OCI-LY1 (cell line): Measurements from ENCODE around the gene FAM78A.

Source experiments
- H2AFZ ChIP-seq: fragments of 200-600 bp; sonication (generic), shearing (Covaris generic); 2 replicates; pipeline ENCODE4 v1.6.0; 2014; ENCODE audit warnings: antibody characterized with exemption, mild to moderate bottlenecking, low read length
- H3F3A ChIP-seq: fragments of 200-600 bp; sonication (generic), shearing (Covaris generic); 2 replicates; pipeline ENCODE4 v1.6.0; 2014; ENCODE audit warnings: mild to moderate bottlenecking, antibody characterized with exemption, low read length, moderate library complexity; ENCODE audit not compliant: insufficient read depth
- H3K27ac ChIP-seq: fragments of 200-600 bp; sonication (generic); 2 replicates; pipeline ENCODE4 v1.5.1; 2014; ENCODE audit warnings: low read length, mixed run types, mild to moderate bottlenecking, low read depth; ENCODE audit not compliant: poor library complexity, severe bottlenecking
- H3K27me3 ChIP-seq: fragments of 200-600 bp; sonication (generic); 2 replicates; pipeline ENCODE4 v1.6.0; 2014; ENCODE audit warnings: antibody characterized with exemption, mild to moderate bottlenecking, low read length, moderate library complexity; ENCODE audit not compliant: insufficient read depth
- H3K36me3 ChIP-seq: fragments of 200-600 bp; sonication (generic); 2 replicates; pipeline ENCODE4 v1.6.1; 2014; ENCODE audit warnings: mild to moderate bottlenecking, antibody characterized with exemption, low read length, moderate library complexity, mixed read lengths; ENCODE audit not compliant: insufficient read depth
- H3K4me1 ChIP-seq: fragments of 200-600 bp; sonication (generic); 2 replicates; pipeline ENCODE4 v1.5.1; 2014; ENCODE audit warnings: mild to moderate bottlenecking, low read length, moderate library complexity; ENCODE audit not compliant: insufficient read depth, severe bottlenecking
- H3K4me2 ChIP-seq: fragments of 200-600 bp; sonication (generic), shearing (Covaris generic); 2 replicates; pipeline ENCODE4 v1.6.1; 2014; ENCODE audit warnings: low read length
- H3K4me3 ChIP-seq: fragments of 200-600 bp; sonication (generic); 2 replicates; pipeline ENCODE4 v1.5.1; 2014; ENCODE audit warnings: low read length, low read depth, mild to moderate bottlenecking, mixed read lengths; ENCODE audit not compliant: poor library complexity, severe bottlenecking
- H3K79me2 ChIP-seq: fragments of 200-600 bp; shearing (Covaris generic); 2 replicates; pipeline ENCODE4 v1.6.1; 2016; ENCODE audit warnings: mixed run types, low read length, mixed read lengths; ENCODE audit not compliant: insufficient read depth
- H3K9ac ChIP-seq: fragments of 200-600 bp; sonication (generic), shearing (Covaris generic); 2 replicates; pipeline ENCODE4 v1.6.1; 2014; ENCODE audit warnings: mild to moderate bottlenecking, low read length, mixed read lengths
- H3K9me2 ChIP-seq: fragments of 200-600 bp; sonication (generic), shearing (Covaris generic); 2 replicates; pipeline ENCODE4 v1.6.1; 2014; ENCODE audit warnings: low read depth, mild to moderate bottlenecking, low read length, mixed read lengths
- H3K9me3 ChIP-seq: fragments of 200-600 bp; shearing (Covaris generic); 2 replicates; pipeline ENCODE4 v1.6.1; 2014; ENCODE audit warnings: low read length, mixed read lengths
- H4K20me1 ChIP-seq: fragments of 200-600 bp; sonication (generic), shearing (Covaris generic); 2 replicates; pipeline ENCODE4 v1.6.0; 2016; ENCODE audit warnings: mild to moderate bottlenecking, low read length; ENCODE audit not compliant: insufficient read depth
- EZH2 ChIP-seq: fragments of 200-600 bp; sonication (generic), shearing (Covaris generic); IDR thresholded peaks from 2 replicates; pipeline ENCODE4 v1.8.0; 2017; ENCODE audit warnings: borderline replicate concordance, mixed run types, mild to moderate bottlenecking, antibody characterized with exemption, low read length, moderate library complexity, mixed read lengths
- TF ChIP-seq, protein P1 (sequence below): fragments of 200-600 bp; sonication (generic), shearing (Covaris generic); IDR thresholded peaks from 2 replicates; pipeline ENCODE4 v1.5.1; 2017; ENCODE audit warnings: mild to moderate bottlenecking, antibody characterized with exemption, low read length, moderate library complexity, mixed read lengths

The FAM78A gene

DNA sequence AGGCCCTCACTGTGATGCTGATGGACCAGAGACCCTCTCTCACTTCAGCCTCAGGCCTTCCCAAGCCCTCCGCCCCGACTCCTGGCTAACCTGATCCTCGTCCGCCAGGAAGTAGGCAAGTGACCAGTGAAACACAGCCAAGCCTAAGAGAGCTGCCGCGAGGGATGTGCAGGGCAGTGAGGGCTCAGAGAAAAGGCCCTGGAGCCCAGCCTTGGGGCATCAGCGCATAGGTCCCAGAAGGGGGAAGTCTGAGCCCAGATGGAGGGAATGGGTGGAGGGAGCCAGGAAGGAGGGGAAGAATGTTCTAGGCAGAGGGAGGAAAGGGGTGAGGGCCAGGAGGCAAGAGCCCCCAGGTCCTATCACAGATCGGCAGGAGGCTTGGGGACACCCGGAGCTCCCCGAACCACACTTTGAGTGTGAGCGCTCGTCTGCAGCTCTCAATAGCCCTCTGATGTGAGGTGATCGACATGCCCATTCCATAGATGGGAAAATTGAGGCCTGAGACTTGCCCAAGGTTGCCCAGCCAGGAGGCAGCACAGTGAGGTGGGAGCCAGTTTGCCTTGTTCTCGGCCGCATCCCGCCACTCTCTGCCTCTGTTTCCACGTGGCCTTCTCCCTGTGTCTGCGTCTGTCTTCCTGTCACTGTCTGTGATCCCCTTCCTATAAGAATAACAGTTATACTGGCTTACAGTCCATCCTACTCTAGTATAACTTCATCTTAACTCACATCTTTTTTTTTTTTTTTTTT lies 33.4 kb upstream of the FAM78A start:
- no peaks in the 10 kb centered on the region for H3K4me1 ChIP-seq
- no peaks in the 10 kb centered on the region for H3K36me3 ChIP-seq
- no peaks in the 10 kb centered on the region for H3K79me2 ChIP-seq
- H3K9me3 ChIP-seq: no peaks in the 10 kb centered on the region
- no peak overlapping the region for H3K9ac ChIP-seq
- H3K4me2 ChIP-seq: no peak overlapping the region
- no peaks in the 10 kb centered on the region for H3F3A ChIP-seq
- peaks cover 13% of the 10 kb centered on the region for H3K27me3 ChIP-seq
- no peak overlapping the region for H3K4me3 ChIP-seq
- no peak overlapping the region for H3K27ac ChIP-seq
- H3K9me2 ChIP-seq: no peaks in the 10 kb centered on the region
- no peak overlapping the region for H2AFZ ChIP-seq
- H4K20me1 ChIP-seq: no peaks in the 10 kb centered on the region
- TF ChIP-seq, protein P1, sequence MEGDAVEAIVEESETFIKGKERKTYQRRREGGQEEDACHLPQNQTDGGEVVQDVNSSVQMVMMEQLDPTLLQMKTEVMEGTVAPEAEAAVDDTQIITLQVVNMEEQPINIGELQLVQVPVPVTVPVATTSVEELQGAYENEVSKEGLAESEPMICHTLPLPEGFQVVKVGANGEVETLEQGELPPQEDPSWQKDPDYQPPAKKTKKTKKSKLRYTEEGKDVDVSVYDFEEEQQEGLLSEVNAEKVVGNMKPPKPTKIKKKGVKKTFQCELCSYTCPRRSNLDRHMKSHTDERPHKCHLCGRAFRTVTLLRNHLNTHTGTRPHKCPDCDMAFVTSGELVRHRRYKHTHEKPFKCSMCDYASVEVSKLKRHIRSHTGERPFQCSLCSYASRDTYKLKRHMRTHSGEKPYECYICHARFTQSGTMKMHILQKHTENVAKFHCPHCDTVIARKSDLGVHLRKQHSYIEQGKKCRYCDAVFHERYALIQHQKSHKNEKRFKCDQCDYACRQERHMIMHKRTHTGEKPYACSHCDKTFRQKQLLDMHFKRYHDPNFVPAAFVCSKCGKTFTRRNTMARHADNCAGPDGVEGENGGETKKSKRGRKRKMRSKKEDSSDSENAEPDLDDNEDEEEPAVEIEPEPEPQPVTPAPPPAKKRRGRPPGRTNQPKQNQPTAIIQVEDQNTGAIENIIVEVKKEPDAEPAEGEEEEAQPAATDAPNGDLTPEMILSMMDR: no peak
- no peak for TF ChIP-seq EZH2

DNA sequence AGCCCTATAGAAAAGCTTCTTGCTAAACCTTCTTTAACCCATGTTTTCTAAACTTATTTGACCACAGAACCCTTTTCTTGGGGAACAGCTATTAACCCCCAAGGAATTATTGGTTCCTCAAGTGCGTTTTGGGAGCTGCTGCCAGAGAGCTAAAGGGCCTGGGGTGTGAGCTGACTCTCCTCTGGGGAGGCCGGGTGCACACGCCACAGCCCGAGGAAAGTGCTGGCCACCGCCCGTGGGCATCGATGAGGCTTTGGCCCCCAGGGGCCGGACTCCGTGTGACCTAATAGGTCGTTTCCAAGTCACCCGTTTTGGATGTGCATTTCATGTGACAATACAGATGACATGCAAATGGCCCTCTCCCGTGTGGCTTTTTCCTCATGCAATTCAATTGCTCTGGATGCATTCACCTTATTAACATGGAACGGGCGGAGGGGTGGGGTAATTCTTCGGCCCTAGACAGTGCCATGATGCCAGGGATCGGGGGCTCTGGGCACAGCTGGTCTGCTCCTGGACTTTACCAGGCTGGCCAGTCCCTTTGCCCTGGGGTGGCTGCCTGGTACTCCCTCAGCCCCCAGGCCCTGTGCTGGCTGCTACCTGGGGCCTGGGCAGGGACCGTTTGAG lies 32.7 kb upstream of the FAM78A start:
- Histone ChIP-seq H3F3A (no peaks in the 10 kb centered on the region), H3K4me3 (no peak overlapping the region), H3K4me1 (no peaks in the 10 kb centered on the region), H3K9me3 (no peaks in the 10 kb centered on the region), H3K27me3 (peaks cover 13% of the 10 kb centered on the region), H4K20me1 (no peaks in the 10 kb centered on the region), H3K36me3 (no peaks in the 10 kb centered on the region), H3K27ac (no peak overlapping the region), H3K9me2 (no peaks in the 10 kb centered on the region), H3K4me2 (no peak overlapping the region), H3K79me2 (no peaks in the 10 kb centered on the region), H3K9ac (no peak overlapping the region), H2AFZ (no peak overlapping the region)
- TF ChIP-seq EZH2: no peak
- TF ChIP-seq, protein P1: no peak

DNA sequence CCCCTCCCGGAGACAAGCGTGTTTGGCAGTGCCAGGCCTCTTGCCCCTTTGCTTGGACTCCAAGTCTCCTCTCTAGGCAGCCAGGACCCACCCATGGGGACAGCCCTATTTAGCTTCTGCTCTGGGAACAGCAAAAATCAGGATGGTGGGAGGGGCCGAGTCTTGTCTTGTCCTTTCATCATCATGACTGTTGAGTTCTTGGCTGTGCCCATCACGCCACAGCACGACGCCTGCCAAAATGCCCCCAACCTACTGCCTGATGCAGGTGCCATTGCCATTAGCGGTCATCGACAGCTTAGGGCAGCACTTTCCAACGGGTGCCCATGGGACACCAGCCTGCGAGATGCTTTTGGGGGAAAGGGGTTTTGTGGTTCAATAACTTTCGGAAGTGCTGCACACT lies 32.1 kb upstream of the FAM78A start:
- Histone ChIP-seq H3K4me2 (no peak overlapping the region), H3K27ac (no peak overlapping the region), H3K79me2 (no peaks in the 10 kb centered on the region), H3K4me1 (no peaks in the 10 kb centered on the region), H3F3A (no peaks in the 10 kb centered on the region), H3K9ac (no peak overlapping the region), H3K4me3 (no peak overlapping the region), H2AFZ (no peak overlapping the region), H3K9me2 (no peaks in the 10 kb centered on the region), H3K9me3 (no peaks in the 10 kb centered on the region), H3K27me3 (peaks cover 13% of the 10 kb centered on the region), H3K36me3 (no peaks in the 10 kb centered on the region), H4K20me1 (no peaks in the 10 kb centered on the region)
- TF ChIP-seq, protein P1: no peak
- no peak for TF ChIP-seq EZH2
